RCC 7860 (cell line): ENCODE measurements around the gene ALKAL2.
"Not testable (repeated sequence)": the region's sequence is repeated elsewhere in the genome, so short reads cannot be mapped to it uniquely, and the experiment has no call there.

ENCODE experiments used
- DNase-seq: peaks from one replicate; pipeline ENCODE4 v3.0.0-alpha.2; 2015; ENCODE audit warnings: low spot score
- FAIRE-seq: peaks from 2 replicates; lab custom pipeline; 2012; peaks lifted over from hg19 to GRCh38; lab: Jason Lieb, UNC

The ALKAL2 gene, protein sequence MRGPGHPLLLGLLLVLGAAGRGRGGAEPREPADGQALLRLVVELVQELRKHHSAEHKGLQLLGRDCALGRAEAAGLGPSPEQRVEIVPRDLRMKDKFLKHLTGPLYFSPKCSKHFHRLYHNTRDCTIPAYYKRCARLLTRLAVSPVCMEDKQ

DNA sequence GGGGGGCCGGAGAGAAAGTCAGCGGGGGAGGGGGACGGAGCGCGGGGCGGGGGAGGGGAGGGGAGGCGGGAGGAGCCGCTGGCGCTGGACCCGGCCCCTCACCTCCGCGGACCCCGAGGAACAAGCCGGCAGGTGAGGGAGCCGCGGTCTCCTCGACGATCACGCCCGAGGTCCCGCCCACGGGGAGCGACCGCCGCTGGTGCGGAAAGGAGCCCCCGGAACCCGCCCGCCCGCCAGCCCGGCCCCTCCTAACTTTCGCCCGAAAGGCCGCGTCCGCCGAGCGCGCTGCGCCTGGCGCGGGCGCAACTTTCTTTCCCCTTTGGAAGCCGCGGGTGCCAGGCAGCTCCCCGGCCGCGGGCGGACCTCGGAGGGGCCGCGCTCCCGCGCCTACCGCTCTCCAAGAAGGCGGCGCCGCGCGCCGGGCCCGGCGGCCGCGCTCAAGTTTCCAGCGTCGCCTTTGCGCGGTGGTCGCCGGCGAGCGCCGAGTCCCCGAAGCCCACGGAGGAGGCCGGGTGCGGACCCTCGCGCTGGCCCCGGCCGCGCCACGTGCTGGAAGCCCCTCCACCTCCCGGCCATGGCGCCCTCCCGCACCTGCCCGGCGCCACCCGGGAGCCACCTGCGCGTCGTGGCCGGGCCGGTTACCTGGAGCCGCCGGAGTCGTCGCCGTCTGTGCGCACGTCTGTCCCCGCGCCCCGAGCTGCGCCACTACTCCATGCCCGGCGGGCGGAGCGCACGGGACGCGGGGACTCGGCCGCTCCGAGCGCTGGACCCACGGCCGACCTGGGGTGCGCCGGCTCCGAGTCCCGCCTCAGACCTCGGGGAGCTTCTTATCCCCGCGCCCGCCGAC lies at the start of gene ALKAL2:
ALKAL2 (minus strand) TSS at position 181 of the 847 bp plus-strand sequence. CDS start 256 bp downstream, outside the sequence.
- no peak for DNase-seq
- no peak for FAIRE-seq

DNA sequence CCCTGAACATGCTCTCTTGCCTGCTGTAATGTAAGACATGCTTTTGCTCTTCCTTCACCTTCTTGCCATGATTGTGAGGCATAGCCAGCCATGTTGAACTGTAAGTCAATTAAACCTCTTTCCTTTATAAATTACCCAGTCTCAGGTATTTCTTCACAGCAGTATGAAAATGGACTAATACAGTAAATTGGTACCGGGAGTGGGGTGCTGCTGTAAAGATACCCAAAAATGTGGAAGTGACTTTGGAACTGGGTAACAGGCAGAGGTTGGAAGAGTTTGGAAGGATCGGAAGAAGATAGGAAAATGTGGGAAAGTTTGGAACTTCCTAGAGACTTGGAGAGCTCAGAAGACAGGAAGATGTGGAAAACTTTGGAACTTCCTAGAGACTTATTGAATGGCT lies 49.1 kb upstream of the ALKAL2 start:
- DNase-seq, FAIRE-seq: not testable (repeated sequence)

DNA sequence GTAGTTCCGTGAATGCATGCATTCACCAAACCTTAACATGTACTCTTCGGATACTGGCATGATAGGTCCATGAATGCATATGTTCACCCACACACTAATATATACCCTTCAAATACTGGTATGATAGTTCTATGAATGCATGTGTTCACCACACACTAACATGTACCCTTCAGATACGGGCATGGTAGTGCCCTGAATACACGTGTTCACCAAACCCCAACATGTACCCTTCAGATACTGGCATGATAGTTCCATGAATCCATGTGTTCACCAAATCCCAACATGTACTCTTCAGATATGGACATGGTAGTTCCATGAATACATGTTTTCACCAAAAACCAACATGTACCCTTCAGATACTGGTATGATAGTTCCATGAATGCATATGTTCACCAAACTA lies 48.5 kb upstream of the ALKAL2 start:
- DNase-seq (no peak), FAIRE-seq (no peak)

DNA sequence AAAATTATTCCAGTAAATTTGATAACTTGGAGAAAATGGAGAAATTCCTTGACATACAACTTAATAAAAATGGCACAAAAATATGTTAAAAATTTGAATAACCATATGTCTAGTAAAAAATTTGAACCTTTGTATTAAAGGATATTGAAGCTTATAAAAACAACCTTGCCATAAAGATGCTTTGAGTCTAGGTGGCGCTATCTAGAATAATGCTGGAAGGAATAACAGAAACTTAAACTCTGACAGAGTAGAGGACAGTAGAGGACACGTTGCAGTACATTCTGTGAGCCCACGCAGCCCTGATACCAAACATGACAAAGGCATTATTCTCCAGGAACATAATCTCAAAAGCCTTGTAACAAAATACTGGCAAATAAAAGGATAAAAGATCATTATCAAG lies 44.7 kb upstream of the ALKAL2 start:
- FAIRE-seq = no peak
- no peak for DNase-seq

DNA sequence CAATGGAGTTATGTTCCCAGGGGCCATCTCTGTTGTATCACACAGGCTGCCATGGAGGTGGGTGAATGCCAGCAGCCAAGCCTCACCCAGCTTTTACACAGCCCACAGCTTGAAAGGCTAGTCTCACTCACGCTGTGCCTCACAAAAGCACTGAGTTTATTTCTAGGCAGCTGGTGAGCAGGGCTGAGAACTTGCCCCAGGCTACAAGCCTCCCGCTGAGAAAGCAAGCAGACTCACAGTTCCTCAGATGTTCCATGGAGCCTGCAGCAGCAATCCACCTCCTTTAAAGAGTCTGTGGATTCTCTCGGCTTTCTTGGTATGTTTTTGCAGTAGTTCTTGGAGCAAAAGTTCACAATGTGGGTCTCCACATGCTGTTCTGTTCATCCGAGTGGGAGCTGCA lies 40.9 kb upstream of the ALKAL2 start:
- DNase-seq (no peak), FAIRE-seq (no peak)

DNA sequence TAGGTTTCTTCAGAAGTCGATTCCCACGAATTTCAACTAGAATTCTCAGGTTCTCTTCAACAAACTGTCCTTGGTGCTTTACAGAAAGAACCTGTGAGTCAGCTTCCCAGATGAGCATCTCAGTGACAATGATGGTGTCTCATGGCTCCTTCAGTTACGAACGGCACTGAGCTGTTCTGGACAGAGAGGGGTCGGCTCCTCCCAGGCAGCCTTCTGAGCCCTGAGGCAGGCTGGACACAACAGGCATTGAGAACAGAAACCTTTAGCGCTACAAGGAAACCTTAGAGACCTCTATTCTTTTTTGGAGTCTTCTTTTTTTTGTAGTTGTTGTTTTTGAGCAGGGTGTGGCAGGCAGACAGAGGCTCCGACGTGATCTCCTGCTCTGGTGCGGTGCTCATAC lies 35.1 kb upstream of the ALKAL2 start:
- FAIRE-seq = no peak
- no peak for DNase-seq

DNA sequence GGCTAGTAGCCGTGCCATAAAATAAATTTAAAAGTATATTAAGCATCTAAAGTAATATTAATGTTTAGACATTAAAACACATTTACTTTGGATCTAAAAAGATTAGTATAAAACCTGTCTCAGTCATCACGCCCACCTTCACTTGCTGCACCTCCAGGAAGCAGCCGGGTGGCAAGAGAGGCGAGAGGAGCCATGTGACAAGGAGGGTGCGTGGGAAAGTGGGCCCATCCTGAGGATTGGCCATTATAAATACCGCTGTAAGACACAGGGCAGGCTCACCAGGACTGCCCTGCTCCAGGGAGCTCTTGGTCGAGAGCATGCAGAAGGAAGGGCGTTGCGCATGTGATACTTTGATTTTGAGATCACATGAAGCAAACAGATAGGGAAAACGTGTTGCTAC lies 34.4 kb upstream of the ALKAL2 start:
- FAIRE-seq (no peak), DNase-seq (no peak)

DNA sequence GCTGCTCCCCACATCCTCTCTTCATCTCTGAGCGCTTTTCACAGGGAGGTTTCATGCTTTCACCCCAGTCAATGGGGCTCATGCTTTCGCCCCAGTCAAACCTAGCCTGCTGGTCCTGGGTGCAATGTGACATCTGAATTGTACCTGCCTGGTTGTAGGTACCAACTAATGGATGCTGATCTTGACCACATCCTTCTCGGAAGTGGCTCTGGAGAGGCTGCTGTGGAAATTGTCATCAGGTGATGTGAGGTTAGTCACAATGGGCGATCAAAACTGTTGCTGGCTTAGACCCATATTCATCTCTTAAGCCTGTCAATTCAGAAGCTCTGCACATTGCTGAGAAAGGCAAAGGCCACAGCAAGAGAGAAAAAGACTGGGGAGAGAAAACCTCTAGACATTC lies 32.7 kb upstream of the ALKAL2 start:
- DNase-seq (no peak), FAIRE-seq (no peak)

DNA sequence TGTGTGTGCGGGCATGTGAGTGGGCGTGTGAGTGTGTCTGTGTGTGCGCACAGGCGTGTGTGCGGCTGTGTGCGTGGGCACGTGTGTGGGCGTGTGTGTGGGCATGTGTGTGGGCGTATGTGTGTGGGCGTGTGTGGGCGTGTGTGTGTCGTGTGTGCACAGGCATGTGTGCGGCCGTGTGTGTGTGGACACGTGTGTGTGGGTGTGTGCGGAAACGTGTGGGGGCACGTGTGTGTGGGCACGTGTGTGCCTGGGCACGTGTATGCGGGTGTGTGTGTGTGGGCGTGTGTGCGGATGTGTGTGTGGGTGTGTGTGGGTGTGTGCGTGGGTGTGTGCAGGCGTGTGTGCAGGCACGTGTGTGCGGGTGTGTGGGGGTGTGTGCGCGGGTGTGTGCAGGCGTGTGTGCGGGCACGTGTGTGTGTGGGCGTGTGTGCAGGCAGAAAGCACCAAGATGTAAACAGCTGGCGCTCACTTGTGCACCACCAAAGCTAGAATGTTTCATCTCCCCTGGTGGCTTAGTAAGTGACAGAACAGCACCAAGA lies 31.2 kb upstream of the ALKAL2 start:
- no peak for DNase-seq
- FAIRE-seq = no peak

DNA sequence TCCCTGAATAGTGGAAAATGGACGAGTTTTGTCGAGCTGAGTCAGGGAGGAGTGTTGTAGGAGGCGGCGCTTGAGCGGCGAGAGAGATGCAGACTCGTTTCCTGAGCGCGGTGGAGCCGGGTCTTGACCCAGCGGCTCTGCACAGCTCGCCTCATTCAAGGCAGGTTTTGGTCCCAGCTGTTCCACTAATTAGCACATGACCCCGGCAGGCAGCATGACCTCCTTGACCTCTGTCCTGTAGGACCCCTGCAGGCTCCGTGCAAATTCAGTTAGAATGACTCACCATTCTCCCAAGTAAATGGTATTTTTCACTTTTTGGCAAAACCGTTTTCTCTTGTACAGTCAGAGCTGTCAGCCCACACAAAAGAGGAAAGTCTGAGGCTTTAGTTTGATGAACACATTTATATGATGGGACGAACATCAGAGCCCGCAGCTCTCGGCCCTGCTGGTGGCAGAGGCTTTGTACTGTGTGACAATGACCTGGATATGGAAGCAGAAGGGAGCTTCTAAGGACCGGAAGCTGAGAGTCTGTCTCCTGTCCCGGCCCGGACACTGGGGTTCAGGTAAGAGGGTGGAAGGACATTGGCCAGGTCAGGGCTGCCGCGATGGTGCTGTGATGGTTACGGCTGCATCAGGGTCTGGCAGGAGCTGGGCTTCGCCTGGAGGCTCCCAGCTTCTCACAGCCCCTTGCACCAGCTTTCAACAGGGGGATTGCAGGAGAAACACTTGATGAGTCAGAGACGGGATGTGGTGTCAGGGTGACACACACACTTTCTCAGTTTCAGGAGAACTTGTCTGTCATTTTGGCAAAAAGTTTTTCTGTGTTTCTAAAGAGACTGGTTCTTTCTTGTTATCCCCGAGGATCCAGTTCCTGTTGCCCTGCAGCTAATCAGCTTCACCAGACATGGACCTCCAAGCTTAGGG lies 29.9 kb upstream of the ALKAL2 start:
- no peak for FAIRE-seq
- peak; percentile 29 for DNase-seq

DNA sequence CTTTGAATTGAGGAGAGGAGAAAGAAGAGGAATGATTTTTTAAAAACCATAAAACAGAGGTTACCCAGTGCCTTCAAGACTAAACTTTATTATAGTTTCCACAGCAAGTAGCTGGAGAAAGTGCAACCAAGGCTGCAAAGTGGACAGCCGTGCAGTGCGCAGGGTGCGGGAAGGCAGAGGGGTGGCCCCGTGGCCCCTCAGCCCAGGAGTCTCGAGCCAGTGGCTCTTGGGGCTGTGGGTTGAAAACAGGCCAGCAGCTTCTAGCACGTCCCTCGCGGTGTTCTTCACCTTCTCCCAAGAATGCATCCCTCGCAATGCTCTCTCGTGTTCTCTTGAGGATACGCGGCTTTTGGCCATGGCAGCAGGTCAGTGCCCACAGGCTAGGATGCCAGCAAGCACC lies 28.5 kb upstream of the ALKAL2 start:
- DNase-seq (no peak), FAIRE-seq (no peak)

DNA sequence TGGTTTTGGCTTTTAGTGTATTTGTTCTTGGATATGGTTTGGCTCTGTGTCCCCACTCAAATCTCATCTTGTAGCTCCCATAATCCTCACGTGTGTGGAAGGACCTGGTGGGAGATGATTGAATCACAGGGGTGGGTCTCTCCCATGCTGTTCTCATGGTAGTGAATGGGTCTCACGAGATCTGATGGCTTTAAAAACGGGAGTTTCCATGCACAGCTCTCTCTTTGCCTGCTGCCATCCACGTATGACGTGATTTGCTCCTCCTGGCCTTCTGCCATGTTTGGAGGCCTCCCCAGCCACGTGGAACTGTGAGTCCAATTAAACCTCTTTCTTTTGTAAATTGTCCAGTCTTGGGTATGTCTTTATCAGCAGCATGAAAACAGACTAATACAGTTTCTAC lies 28.0 kb upstream of the ALKAL2 start:
- DNase-seq, FAIRE-seq: not testable (repeated sequence)

DNA sequence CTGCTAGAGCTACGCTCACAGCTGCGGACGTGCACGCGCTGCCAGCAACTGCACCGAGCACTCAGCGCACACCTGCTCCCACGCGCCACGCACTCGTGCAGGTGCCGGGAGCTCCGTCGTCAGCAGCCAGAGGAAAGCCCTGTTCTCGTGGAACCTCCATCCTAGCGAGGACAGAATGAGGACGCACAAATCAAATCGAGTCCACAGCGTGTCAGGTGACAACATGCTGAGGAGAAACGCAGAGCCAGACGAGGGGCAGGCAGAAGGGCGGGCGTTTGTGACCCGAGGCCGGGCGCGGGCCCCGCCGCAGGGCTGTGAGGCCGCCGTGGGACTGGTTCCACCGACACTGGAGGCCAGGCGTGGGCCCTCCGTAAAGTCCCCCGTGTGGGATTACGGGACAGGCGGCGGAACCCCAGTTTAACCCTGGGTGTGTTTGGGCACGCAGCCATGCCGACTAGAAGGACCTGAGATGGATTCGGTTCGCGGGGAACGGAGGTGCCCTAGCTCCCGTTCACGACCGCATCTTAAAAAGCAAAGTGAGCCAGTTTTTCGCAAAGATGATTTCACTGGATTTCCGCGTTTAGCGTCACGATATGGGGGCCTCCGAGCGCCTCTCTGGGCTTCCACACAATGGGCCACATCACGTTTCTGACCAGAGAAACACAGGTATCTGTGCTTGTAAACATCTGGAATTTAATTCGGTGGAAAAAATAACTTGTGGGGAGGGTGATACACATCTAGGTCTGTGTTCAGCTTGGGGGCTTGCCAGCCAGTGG lies 26.9 kb upstream of the ALKAL2 start:
- FAIRE-seq (no peak), DNase-seq (no peak)

DNA sequence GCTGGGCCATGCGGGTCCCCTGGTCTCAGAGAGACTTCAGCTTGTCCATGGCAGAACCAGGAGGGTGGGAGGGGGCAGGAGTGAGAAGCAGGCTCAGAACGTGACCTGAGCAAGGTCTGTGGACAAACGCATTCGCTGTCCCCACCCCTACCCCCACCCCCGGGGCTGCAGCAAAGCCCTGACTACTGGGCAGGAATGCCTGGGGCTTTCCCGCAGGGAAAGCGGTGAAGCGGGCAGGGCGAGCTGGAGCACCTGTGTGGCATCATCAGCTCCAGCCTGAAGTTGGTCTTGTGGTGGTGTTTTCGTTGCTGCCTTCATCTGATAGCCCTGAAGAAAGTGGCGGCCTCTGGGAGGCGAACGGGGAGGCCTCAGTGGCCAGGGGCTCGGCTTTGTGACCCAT lies 26.1 kb upstream of the ALKAL2 start:
- FAIRE-seq (no peak), DNase-seq (no peak)

DNA sequence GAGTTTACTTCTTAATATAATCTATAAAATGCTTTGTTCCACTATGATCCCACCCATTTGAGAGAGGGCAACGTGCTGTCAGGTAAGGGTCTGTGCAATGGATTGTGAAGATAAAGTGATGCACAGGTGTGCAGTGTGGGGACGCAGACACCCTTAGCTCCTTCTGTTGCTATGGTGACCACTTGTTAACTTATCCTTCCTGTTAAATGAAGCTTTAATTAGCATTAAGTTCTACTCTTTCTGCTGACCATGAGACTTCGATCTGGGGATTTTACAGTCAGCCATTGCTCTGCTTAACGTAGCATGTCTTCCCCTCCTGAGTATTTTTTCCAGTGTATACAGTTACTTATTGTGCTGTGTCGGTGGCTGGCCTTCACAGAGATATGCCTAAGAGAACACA lies 23.1 kb upstream of the ALKAL2 start:
- FAIRE-seq (no peak), DNase-seq (no peak)

DNA sequence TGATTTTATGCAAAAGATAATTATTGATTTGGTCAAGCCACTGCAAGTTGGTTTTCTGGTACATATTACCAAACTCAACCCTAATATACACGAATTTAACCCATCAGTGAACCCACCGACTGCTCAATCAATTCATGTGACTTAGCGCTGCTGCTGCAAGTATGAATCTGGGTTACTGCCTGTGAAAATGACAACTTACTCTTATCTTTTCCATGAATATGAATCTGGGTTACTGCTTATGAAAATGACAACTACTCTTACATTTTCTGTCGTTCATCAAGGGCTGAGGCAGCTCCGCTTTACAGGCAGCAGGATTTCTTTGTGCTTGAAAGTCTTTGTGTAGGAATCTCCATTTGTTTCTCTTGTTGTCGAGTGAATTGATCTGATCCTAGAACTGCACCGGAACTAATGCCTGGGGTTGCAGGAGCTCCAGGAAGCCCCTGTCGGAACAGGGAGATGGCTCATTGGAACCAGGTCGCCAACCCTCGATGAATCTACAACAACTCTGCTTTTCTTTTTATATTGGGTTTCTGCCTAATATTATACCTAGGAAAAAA lies 22.1 kb upstream of the ALKAL2 start:
- DNase-seq (no peak), FAIRE-seq (no peak)

DNA sequence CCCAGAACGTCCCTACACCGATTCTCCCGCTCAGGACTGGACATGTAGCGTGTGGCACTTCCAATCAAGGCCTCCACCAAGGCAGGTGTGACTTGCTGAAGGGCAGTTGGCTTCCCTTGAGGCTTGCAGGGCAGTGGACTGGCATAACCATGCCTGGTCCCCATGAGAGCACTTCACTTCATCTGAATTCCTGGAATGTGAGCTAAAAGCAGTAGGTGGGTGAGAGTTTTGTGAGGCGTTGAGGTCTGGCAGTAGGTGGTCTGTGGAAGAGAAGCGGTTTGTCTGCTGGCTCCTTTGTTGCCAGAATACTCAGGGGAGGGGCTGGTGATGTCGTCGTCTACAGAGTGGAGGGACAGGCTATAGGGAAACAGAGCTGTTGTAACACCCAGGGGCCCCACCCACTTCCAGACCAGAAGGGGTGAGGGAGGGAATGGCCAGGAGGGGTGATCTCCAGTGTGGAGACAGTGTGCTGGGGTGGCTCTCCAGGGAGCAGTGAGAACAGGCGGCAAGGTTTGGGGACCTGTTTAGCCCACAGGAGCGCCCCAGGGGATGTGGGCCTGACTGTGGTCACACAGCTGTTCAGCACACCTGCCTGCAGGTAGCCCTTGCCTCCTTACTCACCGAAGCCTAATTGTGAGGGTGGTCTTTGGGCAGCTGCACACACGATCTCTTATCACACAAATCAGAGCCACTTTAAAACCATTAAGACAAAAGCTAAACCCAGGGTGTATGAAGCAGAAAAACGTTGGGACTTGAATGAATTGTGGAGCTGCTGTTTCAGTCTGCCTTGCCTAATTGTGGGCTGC lies 21.5 kb upstream of the ALKAL2 start:
- no peak for FAIRE-seq
- no peak for DNase-seq

DNA sequence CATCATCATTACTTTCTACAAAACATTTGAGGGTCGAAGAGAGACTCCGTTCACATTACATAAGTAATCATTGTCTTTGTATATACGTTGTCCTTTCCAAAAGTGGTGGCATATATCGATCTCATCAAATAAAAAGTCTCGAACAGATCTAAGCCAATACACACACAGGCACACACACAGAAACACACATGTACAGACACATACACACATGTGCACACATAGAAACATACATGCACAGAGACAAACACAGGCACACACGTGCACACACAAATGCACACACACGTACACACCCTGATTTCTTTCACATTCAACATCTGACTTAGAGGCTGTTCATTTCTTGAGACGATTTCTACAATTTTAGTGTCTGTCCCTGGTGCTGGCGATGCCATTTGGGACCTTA lies 17.5 kb upstream of the ALKAL2 start:
- FAIRE-seq (no peak), DNase-seq (no peak)

DNA sequence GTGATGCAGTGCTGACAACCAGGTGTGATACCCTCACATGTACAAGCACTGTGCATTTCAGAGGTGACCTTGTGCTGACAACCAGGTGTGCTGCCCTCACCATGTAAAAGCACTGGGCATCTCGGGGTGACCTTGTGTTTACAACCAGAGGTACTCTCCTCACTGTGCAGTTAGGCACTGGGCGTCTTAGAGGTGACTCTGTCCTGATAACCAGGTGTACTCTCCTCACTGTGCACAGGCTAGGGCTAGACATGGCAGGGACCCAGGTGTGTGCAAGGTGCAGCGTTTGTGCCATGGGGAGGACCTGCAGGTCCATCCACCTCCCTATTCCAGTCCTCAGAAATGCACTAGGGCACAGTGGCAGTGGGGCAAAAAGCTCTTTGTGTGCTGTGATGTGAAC lies 8.5 kb upstream of the ALKAL2 start:
- no peak for FAIRE-seq
- DNase-seq = no peak
